ENCODE measurements around the gene GAREM1. TPM values are rescaled to one million over a fixed set of nuclear protein-coding genes. Genes with fewer than 3 reads are reported as not detected.
"Not testable (repeated sequence)": the region's sequence is repeated elsewhere in the genome, so short reads cannot be mapped to it uniquely, and the experiment has no call there.

GAREM1 gene
- total RNA-seq, 1 donor from 2014 or later: 5.2 TPM

DNA sequence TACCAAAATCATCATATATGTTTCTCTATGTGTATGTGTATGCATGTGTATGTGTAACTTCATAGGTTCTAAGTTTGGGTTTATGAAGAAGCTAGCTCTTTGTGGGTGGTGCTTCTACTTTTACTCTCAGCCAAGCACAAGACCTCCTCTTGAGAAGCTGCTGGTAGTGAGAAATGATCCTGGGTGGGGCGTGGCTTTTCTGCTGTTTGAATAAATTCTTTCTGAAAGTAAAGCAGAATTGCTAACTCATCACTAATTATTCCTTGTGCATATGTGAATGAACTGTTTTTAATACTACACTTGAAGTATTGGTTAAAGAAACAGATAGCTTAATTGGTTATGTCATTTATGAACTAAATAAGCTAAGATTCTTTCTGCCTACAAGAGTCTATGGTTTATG lies 7.6 kb upstream of the GAREM1 start:
- H3K4me3 ChIP-seq (ENCODE audit: low read length in 3 of 3): no peak overlapping the region
- H3K9me3 ChIP-seq (ENCODE audit: control insufficient read depth in 3 of 3, low read length in 3 of 3): no peaks in the 10 kb centered on the region
- no peaks in the 10 kb centered on the region for H3K4me1 ChIP-seq (ENCODE audit: control insufficient read depth in 3 of 3, insufficient read depth in 3 of 3, low read length in 3 of 3)
- H3K36me3 ChIP-seq (ENCODE audit: control insufficient read depth in 3 of 3, insufficient read depth in 3 of 3, low read length in 3 of 3): no peaks in the 10 kb centered on the region
- H3K27me3 ChIP-seq (ENCODE audit: control insufficient read depth in 3 of 3, insufficient read depth in 3 of 3, low read length in 3 of 3): peaks cover 0 to 2% (median 0%) of the 10 kb centered on the region in 3 donors
- H3K9ac ChIP-seq (ENCODE audit: low read depth in 1 of 3, low read length in 3 of 3): no peak overlapping the region
- no peak overlapping the region for H3K27ac ChIP-seq (ENCODE audit: low read depth, low read length)

GRCh38 chr18:32476106-32476505 lies 5.4 kb upstream of the GAREM1 start:
- H3K27ac ChIP-seq (ENCODE audit: low read depth, low read length): no peak overlapping the region
- no peak overlapping the region for H3K4me3 ChIP-seq (ENCODE audit: low read length in 3 of 3)
- no peaks in the 10 kb centered on the region for H3K9me3 ChIP-seq (ENCODE audit: control insufficient read depth in 3 of 3, low read length in 3 of 3)
- peaks cover 5 to 7% (median 6%) of the 10 kb centered on the region in 3 donors for H3K4me1 ChIP-seq (ENCODE audit: control insufficient read depth in 3 of 3, insufficient read depth in 3 of 3, low read length in 3 of 3)
- H3K36me3 ChIP-seq (ENCODE audit: control insufficient read depth in 3 of 3, insufficient read depth in 3 of 3, low read length in 3 of 3): no peaks in the 10 kb centered on the region
- no peak overlapping the region for H3K9ac ChIP-seq (ENCODE audit: low read depth in 1 of 3, low read length in 3 of 3)
- H3K27me3 ChIP-seq (ENCODE audit: control insufficient read depth in 3 of 3, insufficient read depth in 3 of 3, low read length in 3 of 3): peaks cover 0 to 2% (median 0%) of the 10 kb centered on the region in 3 donors

GRCh38 chr18:32475069-32475468 lies 4.4 kb upstream of the GAREM1 start:
- H3K4me1 ChIP-seq (ENCODE audit: control insufficient read depth in 3 of 3, insufficient read depth in 3 of 3, low read length in 3 of 3); H3K36me3 ChIP-seq (ENCODE audit: control insufficient read depth in 3 of 3, insufficient read depth in 3 of 3, low read length in 3 of 3); H3K9ac ChIP-seq (ENCODE audit: low read depth in 1 of 3, low read length in 3 of 3); H3K9me3 ChIP-seq (ENCODE audit: control insufficient read depth in 3 of 3, low read length in 3 of 3); H3K27ac ChIP-seq (ENCODE audit: low read depth, low read length); H3K4me3 ChIP-seq (ENCODE audit: low read length in 3 of 3); H3K27me3 ChIP-seq (ENCODE audit: control insufficient read depth in 3 of 3, insufficient read depth in 3 of 3, low read length in 3 of 3): not testable (repeated sequence)

DNA sequence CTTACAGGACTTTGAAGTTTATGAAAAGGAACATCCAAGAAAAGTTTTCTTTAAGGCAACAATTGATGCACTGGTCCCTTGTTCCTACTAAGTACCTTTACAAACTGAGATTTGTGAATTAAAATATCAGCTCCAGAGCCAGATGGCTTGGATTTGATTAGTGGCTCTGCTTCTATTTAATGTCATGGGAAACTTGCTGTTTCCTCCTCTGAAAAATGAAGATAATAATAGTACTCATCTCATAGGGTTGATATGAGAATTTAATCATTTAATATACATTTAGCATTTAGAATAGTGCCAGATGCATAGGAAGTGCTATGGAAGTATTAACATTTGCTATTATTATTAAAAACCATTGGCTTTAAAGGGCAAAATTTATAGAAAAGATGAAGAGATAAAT lies 2.6 kb upstream of the GAREM1 start:
- H3K36me3 ChIP-seq (ENCODE audit: control insufficient read depth in 3 of 3, insufficient read depth in 3 of 3, low read length in 3 of 3): no peaks in the 10 kb centered on the region
- H3K4me1 ChIP-seq (ENCODE audit: control insufficient read depth in 3 of 3, insufficient read depth in 3 of 3, low read length in 3 of 3): peaks cover 8 to 17% (median 9%) of the 10 kb centered on the region in 3 donors
- H3K4me3 ChIP-seq (ENCODE audit: low read length in 3 of 3): no peak overlapping the region
- no peak overlapping the region for H3K9ac ChIP-seq (ENCODE audit: low read depth in 1 of 3, low read length in 3 of 3)
- H3K9me3 ChIP-seq (ENCODE audit: control insufficient read depth in 3 of 3, low read length in 3 of 3): no peaks in the 10 kb centered on the region
- no peak overlapping the region for H3K27ac ChIP-seq (ENCODE audit: low read depth, low read length)
- H3K27me3 ChIP-seq (ENCODE audit: control insufficient read depth in 3 of 3, insufficient read depth in 3 of 3, low read length in 3 of 3): no peaks in the 10 kb centered on the region

- Histone ChIP-seq H3K4me1 (ENCODE audit: control insufficient read depth in 3 of 3, insufficient read depth in 3 of 3, low read length in 3 of 3) (peaks cover 13 to 19% (median 13%) of the 10 kb centered on the region in 3 donors), H3K27me3 (ENCODE audit: control insufficient read depth in 3 of 3, insufficient read depth in 3 of 3, low read length in 3 of 3) (no peaks in the 10 kb centered on the region), H3K4me3 (ENCODE audit: low read length in 3 of 3) (no peak overlapping the region), H3K27ac (ENCODE audit: low read depth, low read length) (no peak overlapping the region), H3K36me3 (ENCODE audit: control insufficient read depth in 3 of 3, insufficient read depth in 3 of 3, low read length in 3 of 3) (no peaks in the 10 kb centered on the region), H3K9ac (ENCODE audit: low read depth in 1 of 3, low read length in 3 of 3) (no peak overlapping the region), H3K9me3 (ENCODE audit: control insufficient read depth in 3 of 3, low read length in 3 of 3) (no peaks in the 10 kb centered on the region)
Observed at GRCh38 chr18:32472841-32473240, 2.2 kb upstream of the GAREM1 start.

GRCh38 chr18:32470460-32470713 lies 295 bp downstream of the GAREM1 start:
- Histone ChIP-seq H3K4me3 (ENCODE audit: low read length in 3 of 3) (peak overlapping the region; percentile 66 to 85 (median 76)), H3K27me3 (ENCODE audit: control insufficient read depth in 3 of 3, insufficient read depth in 3 of 3, low read length in 3 of 3) (no peaks in the 10 kb centered on the region), H3K27ac (ENCODE audit: low read depth, low read length) (peak overlapping the region; percentile 71), H3K9me3 (ENCODE audit: control insufficient read depth in 3 of 3, low read length in 3 of 3) (no peaks in the 10 kb centered on the region), H3K9ac (ENCODE audit: low read depth in 1 of 3, low read length in 3 of 3) (peak overlapping the region; percentile 40 to 87 (median 82)), H3K36me3 (ENCODE audit: control insufficient read depth in 3 of 3, insufficient read depth in 3 of 3, low read length in 3 of 3) (no peaks in the 10 kb centered on the region), H3K4me1 (ENCODE audit: control insufficient read depth in 3 of 3, insufficient read depth in 3 of 3, low read length in 3 of 3) (peaks cover 16 to 19% (median 16%) of the 10 kb centered on the region in 3 donors)

GRCh38 chr18:32469691-32470459 lies 807 bp downstream of the GAREM1 start:
- peak overlapping the region; percentile 82 to 87 (median 85) for H3K9ac ChIP-seq (ENCODE audit: low read depth in 1 of 3, low read length in 3 of 3)
- no peaks in the 10 kb centered on the region for H3K27me3 ChIP-seq (ENCODE audit: control insufficient read depth in 3 of 3, insufficient read depth in 3 of 3, low read length in 3 of 3)
- H3K36me3 ChIP-seq (ENCODE audit: control insufficient read depth in 3 of 3, insufficient read depth in 3 of 3, low read length in 3 of 3): no peaks in the 10 kb centered on the region

DNA sequence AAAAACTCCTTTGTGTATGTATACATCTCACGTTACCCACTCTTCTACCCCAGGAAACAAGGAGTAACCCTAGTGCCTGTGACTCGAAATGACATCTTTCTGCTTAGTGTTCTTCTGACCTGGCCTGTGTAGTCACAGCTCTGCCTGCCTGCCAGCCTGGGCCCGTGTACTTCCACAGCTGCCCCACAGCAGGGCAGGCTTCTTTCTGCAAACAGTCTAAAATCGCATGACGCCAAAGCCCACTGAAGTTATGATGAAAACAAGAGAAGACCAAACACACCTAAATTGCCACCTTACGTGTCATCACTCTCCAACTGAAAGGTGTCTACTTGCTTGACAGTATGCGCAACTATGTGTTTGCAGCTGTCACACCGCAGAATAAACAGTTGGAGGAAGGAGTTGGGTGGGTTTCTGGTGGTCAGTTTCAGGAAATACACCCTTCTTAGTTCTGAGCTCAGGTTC lies 1.5 kb downstream of the GAREM1 start:
- Histone ChIP-seq H3K4me3 (ENCODE audit: low read length in 3 of 3) (peak overlapping the region; percentile 66 to 85 (median 76)), H3K27me3 (ENCODE audit: control insufficient read depth in 3 of 3, insufficient read depth in 3 of 3, low read length in 3 of 3) (no peaks in the 10 kb centered on the region), H3K9me3 (ENCODE audit: control insufficient read depth in 3 of 3, low read length in 3 of 3) (no peaks in the 10 kb centered on the region), H3K27ac (ENCODE audit: low read depth, low read length) (peak overlapping the region; percentile 71), H3K4me1 (ENCODE audit: control insufficient read depth in 3 of 3, insufficient read depth in 3 of 3, low read length in 3 of 3) (peaks cover 16 to 19% (median 16%) of the 10 kb centered on the region in 3 donors), H3K9ac (ENCODE audit: low read depth in 1 of 3, low read length in 3 of 3) (peak overlapping the region; percentile 82 to 87 (median 85)), H3K36me3 (ENCODE audit: control insufficient read depth in 3 of 3, insufficient read depth in 3 of 3, low read length in 3 of 3) (no peaks in the 10 kb centered on the region)

More at GRCh38 chr18:32469691-32470459, 807 bp downstream of the GAREM1 start:
- Histone ChIP-seq H3K4me1 (ENCODE audit: control insufficient read depth in 3 of 3, insufficient read depth in 3 of 3, low read length in 3 of 3) (peaks cover 16 to 19% (median 16%) of the 10 kb centered on the region in 3 donors), H3K4me3 (ENCODE audit: low read length in 3 of 3) (peak overlapping the region; percentile 66 to 85 (median 76)), H3K9me3 (ENCODE audit: control insufficient read depth in 3 of 3, low read length in 3 of 3) (no peaks in the 10 kb centered on the region), H3K27ac (ENCODE audit: low read depth, low read length) (peak overlapping the region; percentile 71)

DNA sequence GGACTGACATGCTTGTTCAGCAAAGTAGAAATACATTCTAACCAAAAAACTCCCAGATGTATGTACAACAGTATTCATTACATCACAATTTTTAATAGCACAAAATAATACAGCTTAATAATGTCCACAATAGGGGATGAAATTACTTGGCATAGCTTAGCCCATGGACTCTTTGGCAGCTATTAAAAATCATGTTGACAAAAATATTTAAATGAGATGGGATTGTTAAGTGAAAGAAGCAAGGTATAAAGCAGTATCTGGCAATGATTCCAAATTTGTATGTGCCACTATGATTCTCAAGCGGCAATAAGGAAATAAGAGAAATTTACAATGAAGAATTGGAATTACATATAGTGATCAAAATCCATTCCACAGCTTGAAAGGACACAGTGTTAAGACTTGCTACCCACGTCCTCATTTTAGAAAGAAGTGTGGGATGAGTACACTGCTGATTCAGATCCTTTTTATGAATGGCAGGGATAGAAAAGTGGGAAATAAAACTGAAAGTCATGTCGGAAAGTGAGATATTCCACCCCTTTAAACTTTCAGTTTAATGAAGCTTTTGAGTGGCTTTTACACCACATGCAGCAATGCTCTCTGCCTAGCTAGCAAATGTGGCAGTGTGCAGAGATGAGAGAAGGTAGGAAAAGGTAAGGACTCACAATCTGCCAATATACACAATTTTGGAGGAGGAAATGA lies 2.4 kb downstream of the GAREM1 start:
- Histone ChIP-seq H3K9me3 (ENCODE audit: control insufficient read depth in 3 of 3, low read length in 3 of 3) (no peaks in the 10 kb centered on the region), H3K27ac (ENCODE audit: low read depth, low read length) (peak overlapping the region; percentile 71), H3K4me3 (ENCODE audit: low read length in 3 of 3) (peak overlapping the region; percentile 30 to 73 (median 66)), H3K36me3 (ENCODE audit: control insufficient read depth in 3 of 3, insufficient read depth in 3 of 3, low read length in 3 of 3) (no peaks in the 10 kb centered on the region), H3K27me3 (ENCODE audit: control insufficient read depth in 3 of 3, insufficient read depth in 3 of 3, low read length in 3 of 3) (no peaks in the 10 kb centered on the region), H3K4me1 (ENCODE audit: control insufficient read depth in 3 of 3, insufficient read depth in 3 of 3, low read length in 3 of 3) (peaks cover 16 to 19% (median 16%) of the 10 kb centered on the region in 3 donors), H3K9ac (ENCODE audit: low read depth in 1 of 3, low read length in 3 of 3) (peak overlapping the region; percentile 54 to 71 (median 69))

GRCh38 chr18:32461709-32462272 lies 8.9 kb downstream of the GAREM1 start:
- no peaks in the 10 kb centered on the region for H3K36me3 ChIP-seq (ENCODE audit: control insufficient read depth in 3 of 3, insufficient read depth in 3 of 3, low read length in 3 of 3)
- H3K9ac ChIP-seq (ENCODE audit: low read depth in 1 of 3, low read length in 3 of 3): no peak overlapping the region
- no peak overlapping the region for H3K27ac ChIP-seq (ENCODE audit: low read depth, low read length)
- H3K9me3 ChIP-seq (ENCODE audit: control insufficient read depth in 3 of 3, low read length in 3 of 3): no peaks in the 10 kb centered on the region
- H3K27me3 ChIP-seq (ENCODE audit: control insufficient read depth in 3 of 3, insufficient read depth in 3 of 3, low read length in 3 of 3): no peaks in the 10 kb centered on the region
- peaks cover 4 to 5% (median 5%) of the 10 kb centered on the region in 3 donors for H3K4me1 ChIP-seq (ENCODE audit: control insufficient read depth in 3 of 3, insufficient read depth in 3 of 3, low read length in 3 of 3)
- no peak overlapping the region for H3K4me3 ChIP-seq (ENCODE audit: low read length in 3 of 3)
